Hypothalamus (tissue), 51 donors: Measurements from ENCODE around the gene FHOD3.

Experiments used
- DNase-seq, 51 donors: peaks; one replicate each; lab custom pipeline; 2025; lab: John Stamatoyannopoulos, UW

Gene FHOD3

DNA sequence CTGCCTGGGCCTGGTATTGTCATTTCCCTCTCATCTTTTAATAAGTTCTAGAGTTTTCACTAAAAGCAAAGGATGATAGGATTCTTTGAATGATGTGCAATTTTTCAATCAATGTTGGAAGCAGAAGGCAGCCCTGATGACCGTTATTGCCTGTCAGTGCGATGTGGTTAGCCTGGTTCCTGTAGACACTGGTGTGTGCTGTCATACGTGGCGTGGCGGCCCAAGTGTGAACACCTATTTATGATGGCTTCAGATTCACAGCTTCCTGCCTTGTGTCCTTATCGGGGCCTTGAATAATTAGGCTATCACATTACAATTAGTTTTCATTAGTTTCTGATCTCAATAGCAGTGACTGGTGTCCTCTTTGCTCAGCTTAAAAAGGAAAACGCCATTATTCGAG is 312.7 kb downstream of the FHOD3 start:
- no peak for DNase-seq

DNA sequence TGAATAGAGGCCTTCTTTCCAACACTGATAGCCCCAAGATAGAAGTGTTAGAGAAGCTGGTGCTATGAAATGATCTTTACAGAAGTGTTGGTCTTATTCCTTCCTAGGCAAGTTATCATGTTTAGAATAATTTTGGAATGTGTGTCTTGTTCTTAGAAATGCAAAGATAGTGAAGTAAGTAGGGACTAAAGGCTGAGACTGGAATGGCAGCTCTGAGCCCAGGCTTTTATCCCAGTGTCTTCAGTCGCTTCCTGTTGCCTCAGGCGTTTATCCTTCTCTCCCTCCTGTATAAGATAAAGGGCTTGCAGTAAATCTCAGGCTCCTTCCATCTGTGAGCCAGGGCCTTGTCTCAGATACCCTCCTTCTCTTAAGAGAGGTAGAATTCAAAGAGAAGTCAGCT is 313.1 kb downstream of the FHOD3 start:
- DNase-seq: no peak

DNA sequence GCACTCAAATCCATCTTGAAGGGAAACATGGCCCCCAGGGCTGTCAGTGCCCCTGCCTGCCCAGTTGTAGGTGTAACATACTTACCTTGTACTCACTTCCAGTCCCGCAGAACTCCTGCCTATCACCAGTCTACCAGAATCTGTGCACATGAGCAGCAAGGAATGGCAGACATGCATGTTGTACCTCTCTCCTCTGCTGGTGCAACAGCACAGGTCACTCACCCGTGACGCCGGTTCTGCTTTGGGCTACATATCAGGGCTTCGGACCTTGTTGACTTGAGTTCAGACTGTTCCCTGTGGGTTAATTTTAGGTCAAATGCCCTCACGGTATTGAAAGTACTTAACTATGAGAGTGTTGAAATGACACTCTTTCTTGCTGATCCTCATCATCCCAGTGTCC is 315.6 kb downstream of the FHOD3 start:
- no peak for DNase-seq

DNA sequence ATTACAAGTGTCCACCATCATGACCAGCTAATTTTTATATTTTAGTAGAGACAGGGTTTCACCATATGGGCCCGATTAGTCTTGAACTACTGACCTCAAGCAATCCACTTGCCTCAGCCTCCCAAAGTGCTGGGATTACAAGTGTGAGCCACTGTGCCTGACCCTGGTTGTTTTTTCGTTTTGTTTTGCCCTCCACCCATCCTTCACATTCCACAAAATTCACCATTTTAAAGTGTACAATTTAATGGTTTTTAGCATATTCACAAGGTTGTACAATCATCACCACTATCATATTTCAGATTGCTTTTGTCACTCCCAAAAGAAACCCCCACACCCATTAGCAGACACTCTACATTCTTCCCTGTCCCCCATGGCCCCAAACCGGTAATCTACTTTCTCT is 316.3 kb downstream of the FHOD3 start:
- no peak for DNase-seq

DNA sequence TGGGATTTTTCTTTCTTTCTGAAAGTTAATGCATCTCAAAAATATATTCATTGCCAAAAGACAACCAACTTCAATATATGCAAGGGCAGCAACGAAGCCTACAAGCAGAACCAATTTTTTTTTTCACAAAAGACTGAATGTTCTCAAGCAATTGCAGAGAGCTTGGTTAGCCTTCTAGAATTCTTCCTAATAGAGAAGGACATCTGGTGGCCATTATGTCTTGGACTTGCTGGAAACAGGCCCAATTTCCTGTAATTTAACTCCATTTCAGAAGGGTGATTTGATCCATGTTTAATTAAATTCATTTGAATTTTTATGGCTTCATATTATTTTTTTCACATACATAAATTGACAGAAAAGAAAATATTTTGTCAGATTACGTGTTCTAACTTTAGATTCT is 323.3 kb downstream of the FHOD3 start:
- DNase-seq: no peak

DNA sequence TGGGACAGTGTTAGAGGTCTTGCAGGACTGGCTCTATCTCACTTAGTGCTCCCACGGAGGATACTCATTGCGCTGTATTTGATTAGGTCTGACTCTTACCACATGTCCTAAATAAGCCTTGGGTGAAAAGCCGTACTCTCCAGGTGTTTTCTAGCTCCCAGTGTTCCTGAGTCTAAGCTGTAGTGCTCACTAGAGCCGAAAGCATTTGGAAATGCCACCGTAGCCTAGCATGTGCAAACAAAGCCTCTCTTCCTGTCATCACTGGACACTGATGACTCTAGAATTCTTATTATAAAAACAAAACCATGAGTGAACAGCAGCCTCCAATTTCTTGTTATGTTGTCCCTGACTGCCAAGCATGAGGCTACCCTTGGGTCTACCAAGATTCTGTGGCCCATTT is 325.1 kb downstream of the FHOD3 start:
- no peak for DNase-seq

DNA sequence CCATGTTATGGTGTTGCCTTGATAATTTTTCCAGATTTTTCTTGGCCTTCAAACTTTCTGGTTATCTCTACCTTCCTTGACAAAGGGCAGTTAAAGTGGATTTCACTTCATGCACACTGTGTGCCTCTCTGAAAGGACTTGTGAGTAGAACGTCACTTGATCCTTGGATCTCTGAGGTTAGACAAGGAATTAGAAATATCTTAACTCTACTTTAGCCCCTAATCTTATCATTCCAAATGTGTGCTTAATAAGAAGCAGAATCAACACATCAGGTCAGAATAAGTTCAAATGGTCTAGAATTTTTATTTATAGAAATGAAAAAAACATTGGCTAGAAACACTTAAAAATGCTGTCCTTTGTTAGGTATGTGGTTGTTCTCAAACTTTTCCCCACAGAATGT is 325.6 kb downstream of the FHOD3 start:
- DNase-seq: no peak

DNA sequence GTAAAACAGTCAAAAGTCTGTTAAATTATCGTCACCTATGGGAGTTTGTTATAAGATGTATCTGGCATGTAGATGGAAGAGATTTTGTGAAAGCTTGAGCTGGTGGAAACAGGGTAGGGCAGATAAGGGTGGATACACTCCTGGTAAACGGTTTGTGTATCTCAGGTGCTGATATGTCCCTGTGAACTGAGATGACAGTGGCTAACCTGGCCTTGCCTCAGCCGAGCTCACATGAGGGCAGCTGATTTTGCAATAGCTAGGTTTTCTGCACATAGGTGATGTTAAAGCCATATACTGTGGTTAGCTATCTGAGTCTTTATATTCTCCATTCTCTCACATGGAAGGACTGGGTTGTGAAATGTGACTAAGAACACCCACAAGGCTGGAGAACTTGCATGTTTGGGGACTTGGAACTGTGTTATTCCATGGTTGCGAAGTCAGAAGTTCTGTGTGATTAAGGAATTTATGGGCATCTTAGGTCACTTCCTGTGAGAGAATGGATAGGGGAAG is 326.2 kb downstream of the FHOD3 start:
- DNase-seq: no peak

DNA sequence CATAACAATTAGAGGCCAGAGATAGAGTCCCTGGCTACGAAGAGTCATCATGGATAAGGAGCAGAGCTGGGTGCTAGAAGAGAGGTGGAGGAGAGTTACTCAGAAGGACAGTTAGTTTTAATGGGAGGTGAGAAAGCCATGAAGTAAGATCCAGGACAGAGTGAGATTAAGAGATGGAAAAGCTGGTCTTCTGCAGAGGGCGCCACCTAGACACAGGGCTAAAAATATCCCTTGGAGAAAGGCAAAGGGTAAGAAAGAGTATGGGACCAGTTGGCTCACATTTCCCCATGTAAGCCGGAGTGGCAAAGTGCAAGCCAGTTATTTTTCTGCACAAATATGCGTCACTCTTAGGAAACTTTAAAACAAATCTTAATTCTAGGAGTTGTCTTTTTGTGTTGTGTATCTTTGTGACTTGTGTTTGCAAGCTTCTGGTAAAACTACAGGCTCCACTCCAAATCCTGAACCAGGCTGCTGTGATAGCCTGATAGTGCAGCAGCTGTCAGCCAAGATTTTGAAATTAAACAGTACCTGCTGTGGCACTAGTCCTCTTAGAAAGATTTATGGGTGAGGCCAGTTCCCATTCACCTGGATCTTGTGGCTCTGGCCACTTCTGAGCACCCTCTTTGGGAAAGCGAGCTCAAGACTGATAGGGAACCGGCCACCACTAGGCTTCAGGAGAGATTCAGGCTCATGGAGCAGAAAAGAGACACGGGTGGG is 327.1 kb downstream of the FHOD3 start:
- DNase-seq: no peak

DNA sequence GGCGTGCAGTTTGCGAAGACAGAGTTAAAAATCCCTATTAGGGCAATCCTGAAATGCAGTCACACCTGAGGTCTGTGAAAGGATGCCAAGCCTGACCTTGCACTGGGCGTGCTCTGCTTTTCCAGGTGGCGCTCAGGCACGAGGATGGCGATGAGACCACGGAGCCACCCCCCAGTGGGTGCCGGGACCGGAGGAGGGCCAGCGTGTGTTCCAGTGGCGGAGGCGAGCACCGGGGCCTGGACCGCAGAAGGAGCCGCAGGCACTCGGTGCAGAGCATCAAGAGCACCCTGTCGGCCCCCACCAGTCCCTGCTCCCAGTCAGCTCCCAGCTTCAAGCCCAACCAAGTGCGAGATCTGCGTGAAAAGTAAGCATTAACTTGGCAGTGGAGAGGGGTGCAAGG is 327.9 kb downstream of the FHOD3 start:
- DNase-seq: no peak

DNA sequence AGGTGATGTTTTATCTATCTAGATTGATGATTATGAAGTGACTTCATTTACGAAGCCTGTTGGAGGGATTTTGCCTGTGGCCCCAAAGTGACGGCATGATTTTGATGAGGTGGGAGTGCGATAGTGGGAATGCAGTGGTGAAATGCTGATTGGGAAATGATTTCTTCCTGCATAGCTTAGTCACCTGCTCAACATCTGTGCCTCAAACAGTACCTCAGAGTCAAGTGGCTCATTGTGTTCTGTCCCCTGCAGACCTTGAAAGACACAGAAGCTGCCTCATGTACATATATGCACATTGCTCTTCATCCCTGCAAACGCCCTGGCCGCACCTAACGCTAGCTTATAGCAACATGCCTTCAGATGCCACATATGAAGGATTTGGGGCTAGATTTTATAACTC is 330.1 kb downstream of the FHOD3 start:
- DNase-seq: no peak

DNA sequence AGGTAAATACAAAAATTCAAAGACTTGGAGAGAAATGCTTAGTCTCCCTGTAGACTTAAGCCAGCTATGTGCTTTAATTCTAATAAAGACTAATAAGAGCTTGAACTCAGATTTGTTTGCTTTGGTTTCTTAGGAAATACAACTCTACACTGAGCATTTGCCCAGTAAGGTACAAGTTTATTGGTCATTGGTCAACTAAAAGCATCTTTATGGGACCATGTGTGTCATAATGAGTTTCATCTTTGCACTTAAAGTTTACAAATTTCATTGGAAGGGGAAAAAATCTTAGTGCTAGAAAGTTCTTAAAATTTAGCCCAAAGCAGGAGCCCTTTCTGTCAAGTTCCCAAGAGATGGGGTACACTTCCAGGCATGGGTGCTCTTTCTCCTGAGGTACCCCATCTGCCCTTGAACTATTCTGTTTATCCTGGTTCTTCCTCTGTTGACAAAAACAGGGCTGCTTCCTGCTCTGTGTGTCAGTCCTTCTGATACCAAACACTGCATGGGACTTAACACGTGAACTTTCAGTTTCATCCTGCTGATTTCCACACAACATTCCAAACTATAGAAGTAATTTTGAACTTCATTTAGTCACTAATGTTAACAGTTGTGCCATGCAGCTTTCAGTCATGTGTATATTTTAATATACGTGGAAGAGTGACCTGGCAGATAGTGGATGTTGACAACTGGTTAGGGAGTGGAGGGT is 331.1 kb downstream of the FHOD3 start:
- DNase-seq: no peak

DNA sequence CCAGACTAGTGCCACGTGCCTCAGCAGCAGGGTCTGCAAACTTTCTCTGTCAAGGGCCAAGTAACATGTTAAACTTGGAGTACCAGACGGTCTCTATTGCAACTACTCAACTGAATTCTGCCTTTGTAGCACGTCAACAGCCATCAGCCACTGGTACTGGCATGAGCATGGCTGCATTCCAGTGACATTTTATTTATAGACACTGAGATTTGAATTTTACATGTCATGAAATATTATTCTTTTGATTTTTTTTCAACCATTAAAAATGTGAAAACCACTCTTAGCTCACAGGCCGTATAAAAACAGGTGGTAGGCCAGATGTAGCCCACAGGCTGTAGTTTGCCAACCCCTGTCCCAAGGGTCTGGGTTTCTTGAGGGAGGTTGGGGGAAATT is 331.6 kb downstream of the FHOD3 start:
- DNase-seq: no peak

DNA sequence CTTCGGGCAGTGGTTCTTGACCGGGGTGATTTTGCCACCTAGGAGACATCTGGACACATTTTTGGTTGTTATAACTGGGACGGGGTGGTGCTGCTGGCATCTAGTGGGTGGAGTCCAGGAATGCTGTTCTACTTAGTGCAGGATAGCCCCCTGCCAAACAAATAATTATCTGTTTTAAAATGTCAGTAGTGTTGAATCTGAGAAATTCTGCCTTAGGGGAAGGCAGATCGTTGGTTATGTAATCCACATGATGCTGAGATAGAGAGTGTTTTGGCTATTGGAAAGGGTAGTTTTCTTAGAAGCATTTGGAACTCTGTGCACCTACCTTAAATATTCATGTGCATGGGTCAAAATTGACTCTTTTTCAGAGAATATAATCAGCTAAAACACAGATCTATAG is 332.3 kb downstream of the FHOD3 start:
- DNase-seq: no peak

DNA sequence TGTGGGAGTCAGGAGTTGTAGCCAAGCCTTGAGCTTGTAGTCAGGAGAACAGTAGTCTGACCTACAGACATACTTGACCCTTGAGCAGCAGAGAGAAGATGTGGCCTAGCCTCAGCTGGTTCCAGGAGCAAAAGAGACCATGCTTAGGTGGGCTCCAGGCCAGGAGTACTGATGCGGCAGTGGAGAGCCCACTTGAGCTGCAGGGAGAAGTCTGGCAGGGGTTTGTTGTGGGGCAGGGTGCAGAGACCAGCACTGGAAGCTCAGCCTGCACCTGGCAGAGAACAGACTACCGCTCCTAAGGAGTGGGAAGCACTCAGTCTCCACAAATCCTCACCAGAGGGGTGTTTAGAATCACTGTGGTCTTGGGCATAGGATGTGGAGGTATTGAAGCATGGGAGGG is 333.4 kb downstream of the FHOD3 start:
- no peak for DNase-seq

DNA sequence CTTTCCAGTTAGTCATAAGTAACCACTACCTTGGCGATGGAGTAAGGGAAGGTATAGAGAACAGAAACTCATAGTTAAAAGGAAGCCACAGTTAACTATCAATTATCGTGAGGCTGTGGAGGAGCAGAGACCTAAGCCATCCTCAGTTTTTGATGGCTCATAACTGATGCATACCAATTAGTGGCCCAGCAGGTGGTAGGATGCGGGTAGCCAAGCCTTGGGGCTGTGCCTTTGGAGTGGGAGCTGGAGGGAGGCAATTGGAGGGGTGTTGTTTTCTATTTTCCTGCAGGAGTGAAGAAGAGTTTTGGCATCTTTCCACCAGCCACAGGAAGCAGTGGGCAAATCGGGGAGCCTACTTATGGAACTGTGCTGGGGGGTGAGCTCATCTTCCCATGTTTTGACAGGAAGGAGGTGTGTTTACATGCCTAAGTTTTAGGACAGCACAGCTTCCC is 336.5 kb downstream of the FHOD3 start:
- no peak for DNase-seq

DNA sequence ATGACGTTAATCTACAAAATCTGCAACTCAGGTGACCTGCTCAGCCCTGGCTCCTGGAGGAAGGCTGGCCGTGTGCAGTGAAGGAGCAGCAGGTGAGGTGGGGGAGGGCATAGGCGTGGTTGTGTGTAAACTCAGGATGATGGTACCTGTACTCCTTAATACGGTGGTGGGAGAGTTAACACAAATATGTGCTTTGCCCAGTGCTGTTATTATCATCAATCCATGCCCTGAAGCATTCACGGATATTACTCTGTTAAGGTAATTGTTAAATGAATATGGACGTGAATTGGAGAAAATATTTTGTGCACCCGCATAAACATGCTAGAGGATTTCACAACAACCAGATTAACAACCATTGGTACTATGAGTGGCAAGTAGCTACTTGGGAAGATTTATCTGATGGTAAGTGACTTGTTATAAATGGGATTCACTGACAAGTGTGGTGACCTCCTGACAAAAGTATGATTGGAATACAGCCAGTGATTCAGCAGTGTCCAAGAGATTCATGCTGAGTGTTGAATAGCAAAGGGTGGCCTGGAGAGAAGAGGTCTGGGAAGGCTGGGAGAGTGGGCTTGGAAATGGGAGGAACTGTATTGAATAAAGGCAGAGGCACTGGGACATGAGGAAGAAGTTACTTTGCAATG is 337.2 kb downstream of the FHOD3 start:
- DNase-seq: no peak

DNA sequence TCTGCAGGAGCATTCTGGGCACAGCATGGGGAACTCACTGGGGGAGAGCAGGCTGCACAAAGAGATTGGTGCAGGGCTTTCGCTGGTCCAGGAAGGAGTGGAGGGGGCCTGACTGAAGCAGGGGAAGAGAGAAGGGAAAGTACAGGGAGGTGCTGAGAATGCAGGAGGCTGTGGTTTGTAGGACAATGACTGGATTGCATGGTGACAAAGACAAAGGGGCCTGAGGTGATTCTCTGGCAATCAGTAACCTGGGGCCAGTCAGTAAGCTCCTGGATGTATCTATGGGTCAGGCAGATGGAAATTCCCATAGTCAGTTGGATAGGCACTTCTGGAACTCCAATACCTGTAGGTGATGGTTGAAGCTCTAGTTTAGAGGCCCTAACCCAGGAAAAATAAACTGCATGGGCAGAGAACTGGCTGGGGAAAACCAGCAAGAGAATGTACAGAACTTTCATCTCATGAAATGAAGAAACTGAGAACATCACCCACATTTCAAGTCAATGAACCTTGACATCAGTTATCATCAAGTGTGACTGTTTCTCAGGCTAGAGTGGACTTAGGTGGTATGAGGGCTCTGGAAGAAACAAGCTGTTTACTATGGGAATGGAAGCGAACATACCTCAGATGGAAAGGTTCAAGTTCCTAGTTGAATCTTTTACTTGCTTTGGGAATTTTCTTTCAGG is 338.0 kb downstream of the FHOD3 start:
- no peak for DNase-seq

DNA sequence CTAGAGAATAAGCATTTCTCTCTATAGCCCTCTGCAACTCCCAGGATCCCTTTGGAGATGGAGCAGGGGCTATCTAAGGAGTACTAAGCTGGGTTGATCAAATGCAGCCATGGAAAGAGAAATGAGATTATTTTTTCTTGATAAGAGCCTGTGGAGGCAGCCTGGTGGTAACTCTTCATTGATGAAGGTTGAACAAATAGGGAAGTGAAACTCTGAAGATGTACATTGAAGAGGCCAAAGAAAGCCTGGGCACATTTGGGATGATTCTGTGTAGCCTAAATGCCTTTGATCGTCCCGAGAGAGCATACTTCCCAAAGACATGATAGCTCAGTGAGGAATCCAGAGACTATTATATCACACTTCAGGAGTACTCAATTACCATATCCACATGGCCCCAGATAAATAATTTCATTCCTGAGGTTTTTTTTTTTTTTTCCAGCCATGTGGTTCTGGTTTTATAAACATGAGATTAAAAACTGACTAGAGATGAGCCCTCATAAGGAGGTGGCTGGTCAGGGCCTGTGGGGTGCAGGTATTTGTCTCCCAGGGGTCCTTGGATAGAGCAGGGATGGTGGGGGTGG is 338.8 kb downstream of the FHOD3 start:
- DNase-seq: no peak

DNA sequence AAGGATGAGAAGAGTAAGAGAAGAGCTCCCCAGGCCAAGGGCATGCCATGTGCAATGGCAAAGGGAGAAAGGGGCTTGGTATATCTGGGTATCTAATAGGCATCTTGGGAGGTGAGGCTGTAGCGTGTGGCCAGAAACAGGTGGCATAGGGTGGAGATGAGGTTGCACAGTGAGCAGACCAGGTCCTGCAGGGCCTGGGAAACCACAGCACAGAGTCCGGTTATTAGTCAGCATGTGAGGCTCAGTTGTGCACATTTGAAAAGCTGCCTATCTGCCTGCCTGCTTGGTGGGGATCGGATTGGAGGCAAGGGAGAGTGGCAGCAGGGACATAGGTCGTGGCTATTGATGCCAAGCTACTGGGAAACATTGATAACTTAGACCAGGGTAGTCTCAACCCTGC is 340.7 kb downstream of the FHOD3 start:
- DNase-seq: no peak
